HEK293 (cell line): ENCODE results near the gene DISC1.

ENCODE experiments used
- CTCF ChIP-seq: fragments of 450-650 bp; formaldehyde crosslinking; IDR thresholded peaks from 2 replicates; pipeline ENCODE4 v1.5.1; 2016; ENCODE audit warnings: missing biosample characterization, missing genetic modification characterization
- KLF16 ChIP-seq: fragments of 450-650 bp; formaldehyde crosslinking; IDR thresholded peaks from 2 replicates; pipeline ENCODE4 v1.5.1; 2017; ENCODE audit warnings: missing biosample characterization, missing genetic modification characterization
- PRDM1 ChIP-seq: fragments of 450-650 bp; formaldehyde crosslinking; IDR thresholded peaks from 2 replicates; pipeline ENCODE4; 2016; ENCODE audit warnings: missing biosample characterization, missing genetic modification characterization
- SALL2 ChIP-seq: fragments of 450-650 bp; formaldehyde crosslinking; IDR thresholded peaks from 2 replicates; pipeline ENCODE4 v1.5.0; 2017; ENCODE audit warnings: missing biosample characterization, mild to moderate bottlenecking, missing genetic modification characterization, borderline replicate concordance
- TSHZ1 ChIP-seq: fragments of 450-650 bp; formaldehyde crosslinking; IDR thresholded peaks from 2 replicates; pipeline ENCODE4 v1.5.1; 2016; ENCODE audit warnings: missing biosample characterization, missing genetic modification characterization, borderline replicate concordance
- ZBTB1 ChIP-seq: fragments of 450-650 bp; formaldehyde crosslinking; IDR thresholded peaks from 2 replicates; pipeline ENCODE4 v1.5.1; 2016; ENCODE audit warnings: missing biosample characterization, missing genetic modification characterization
- ZFP37 ChIP-seq: fragments of 450-650 bp; formaldehyde crosslinking; IDR thresholded peaks from 2 replicates; pipeline ENCODE4 v1.5.1; 2016; ENCODE audit warnings: missing biosample characterization, missing genetic modification characterization
- ZFP41 ChIP-seq: fragments of 450-650 bp; formaldehyde crosslinking; IDR thresholded peaks from 2 replicates; pipeline ENCODE4 v1.5.1; 2016; ENCODE audit warnings: missing biosample characterization, missing genetic modification characterization, borderline replicate concordance
- ZNF174 ChIP-seq: fragments of 450-650 bp; formaldehyde crosslinking; IDR thresholded peaks from 2 replicates; pipeline ENCODE4 v1.5.0; 2017; ENCODE audit warnings: missing biosample characterization, mild to moderate bottlenecking, missing genetic modification characterization
- ZNF274 ChIP-seq, 2 experiments: fragments of 200-500 bp in 1 of 2; fragments of 450-650 bp in 1 of 2; sonication (Bioruptor generic) in 1 of 2; formaldehyde crosslinking in 1 of 2; IDR thresholded peaks; 2 replicates each; pipeline versions ENCODE4 v1.5.1 to v1.6.1; 2014 to 2016; ENCODE audit warnings: borderline replicate concordance in 1 of 2, inconsistent platforms in 1 of 2, low read length in 1 of 2, missing biosample characterization in 1 of 2, missing genetic modification characterization in 1 of 2
- ZNF423 ChIP-seq: fragments of 450-650 bp; formaldehyde crosslinking; IDR thresholded peaks from 2 replicates; pipeline ENCODE4 v1.5.1; 2016; ENCODE audit warnings: missing biosample characterization, missing genetic modification characterization
- ZNF580 ChIP-seq: fragments of 450-650 bp; formaldehyde crosslinking; IDR thresholded peaks from 2 replicates; pipeline ENCODE4 v1.5.1; 2016; ENCODE audit warnings: missing biosample characterization, missing genetic modification characterization
- ZNF621 ChIP-seq: fragments of 450-650 bp; formaldehyde crosslinking; IDR thresholded peaks from 2 replicates; pipeline ENCODE4 v1.5.1; 2017; ENCODE audit warnings: missing biosample characterization, missing genetic modification characterization

- TF ChIP-seq ZBTB1 (tag by site-specific recombination) (no peak), ZNF274 (IDR thresholded peaks at IDR 0.05; ENCODE audit: low read length) (no peak), ZNF274 (tag by site-specific recombination; IDR thresholded peaks at IDR 0.05; ENCODE audit: borderline replicate concordance) (no peak), ZNF174 (no peak), TSHZ1 (tag by site-specific recombination) (no peak), KLF16 (tag by site-specific recombination) (no peak), ZFP37 (tag by site-specific recombination) (no peak), ZNF580 (tag by site-specific recombination) (no peak), CTCF (tag by site-specific recombination) (no peak), PRDM1 (no peak), SALL2 (no peak), ZFP41 (tag by site-specific recombination) (no peak), ZNF423 (tag by site-specific recombination) (no peak), ZNF621 (no peak)
These were observed 144.1 kb downstream of the DISC1 start for GRCh38 chr1:231770506-231771175.
